ENCODE results near the gene SCAF1. TPM values are rescaled to one million over a fixed set of nuclear protein-coding genes. Genes with fewer than 3 reads are reported as not detected.

Gene SCAF1
- total and polyA plus RNA-seq, 7 donors, result 23.0 to 72.9 (median 45.5) TPM

DNA sequence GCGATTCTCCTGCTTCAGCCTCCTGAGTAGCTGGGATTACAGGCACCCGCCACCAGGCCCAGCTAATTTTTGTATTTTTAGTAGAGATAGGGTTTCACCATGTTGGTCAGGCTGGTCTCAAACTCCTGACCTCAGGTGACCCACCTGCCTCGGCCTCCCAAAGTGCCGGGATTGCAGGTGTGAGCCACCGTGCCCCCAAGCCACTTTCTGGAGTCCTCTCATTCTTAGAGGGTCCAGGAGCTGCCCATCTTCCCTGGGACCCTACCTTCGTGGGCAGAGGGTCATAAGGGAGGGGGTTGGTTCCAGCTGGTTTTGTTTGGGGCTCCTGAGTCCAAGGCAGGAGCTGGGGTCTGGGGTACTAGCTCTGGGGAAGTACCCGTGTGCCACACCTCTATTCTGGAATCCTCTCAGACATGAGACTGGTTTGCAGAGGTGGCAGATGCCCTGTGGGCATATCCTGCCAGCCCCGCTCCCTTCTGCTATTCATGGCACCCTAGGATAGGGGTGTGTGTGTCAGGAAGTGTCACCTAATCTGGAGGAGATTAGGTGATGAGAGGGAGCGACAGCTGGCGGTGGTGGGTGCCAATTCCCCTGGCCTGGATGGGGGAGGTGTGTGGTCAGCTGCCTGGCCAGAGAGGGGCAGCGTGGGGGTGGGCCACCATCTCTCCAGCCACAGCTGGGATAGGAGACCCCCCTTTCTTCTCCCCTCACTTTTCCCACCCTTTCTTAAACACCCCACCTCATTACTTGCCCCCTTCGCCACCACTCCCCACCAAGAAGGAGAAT is 37.2 kb downstream of the SCAF1 start:
- WGBS, 3 donors, result 21 to 34% (median 25%) methylated on average over 10 to 12 of the region's 12 CpGs
- intact Hi-C loops (cut with DNase I), result loop anchor here (5.0 to 10.0 kb wide), 3 partner anchors 104 to 138 kb away; partner anchors contain the start of gene MED25 (in 1 of the 2)
- DNase-seq, result peak; percentile 71 to 92
- Histone ChIP-seq H3K4me1 (peaks cover 36% of the 10 kb centered on the region), H3K36me3 (ENCODE audit: insufficient read depth in 1 of 2, low read depth in 1 of 2) (peaks cover 5 to 39% of the 10 kb centered on the region in 2 donors), H3K4me3 (peak overlapping the region; percentile 95), H3K27ac (peak overlapping the region; percentile 99), H3K27me3 (ENCODE audit: insufficient read depth in 3 of 3, low read length in 2 of 3) (no peaks in the 10 kb centered on the region), H3K9me3 (no peaks in the 10 kb centered on the region)
- TF ChIP-seq, protein P1, sequence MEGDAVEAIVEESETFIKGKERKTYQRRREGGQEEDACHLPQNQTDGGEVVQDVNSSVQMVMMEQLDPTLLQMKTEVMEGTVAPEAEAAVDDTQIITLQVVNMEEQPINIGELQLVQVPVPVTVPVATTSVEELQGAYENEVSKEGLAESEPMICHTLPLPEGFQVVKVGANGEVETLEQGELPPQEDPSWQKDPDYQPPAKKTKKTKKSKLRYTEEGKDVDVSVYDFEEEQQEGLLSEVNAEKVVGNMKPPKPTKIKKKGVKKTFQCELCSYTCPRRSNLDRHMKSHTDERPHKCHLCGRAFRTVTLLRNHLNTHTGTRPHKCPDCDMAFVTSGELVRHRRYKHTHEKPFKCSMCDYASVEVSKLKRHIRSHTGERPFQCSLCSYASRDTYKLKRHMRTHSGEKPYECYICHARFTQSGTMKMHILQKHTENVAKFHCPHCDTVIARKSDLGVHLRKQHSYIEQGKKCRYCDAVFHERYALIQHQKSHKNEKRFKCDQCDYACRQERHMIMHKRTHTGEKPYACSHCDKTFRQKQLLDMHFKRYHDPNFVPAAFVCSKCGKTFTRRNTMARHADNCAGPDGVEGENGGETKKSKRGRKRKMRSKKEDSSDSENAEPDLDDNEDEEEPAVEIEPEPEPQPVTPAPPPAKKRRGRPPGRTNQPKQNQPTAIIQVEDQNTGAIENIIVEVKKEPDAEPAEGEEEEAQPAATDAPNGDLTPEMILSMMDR (IDR thresholded peaks at IDR 0.05), result no peak
- ATAC-seq, result peak; percentile 51 to 56 (median 54)

DNA sequence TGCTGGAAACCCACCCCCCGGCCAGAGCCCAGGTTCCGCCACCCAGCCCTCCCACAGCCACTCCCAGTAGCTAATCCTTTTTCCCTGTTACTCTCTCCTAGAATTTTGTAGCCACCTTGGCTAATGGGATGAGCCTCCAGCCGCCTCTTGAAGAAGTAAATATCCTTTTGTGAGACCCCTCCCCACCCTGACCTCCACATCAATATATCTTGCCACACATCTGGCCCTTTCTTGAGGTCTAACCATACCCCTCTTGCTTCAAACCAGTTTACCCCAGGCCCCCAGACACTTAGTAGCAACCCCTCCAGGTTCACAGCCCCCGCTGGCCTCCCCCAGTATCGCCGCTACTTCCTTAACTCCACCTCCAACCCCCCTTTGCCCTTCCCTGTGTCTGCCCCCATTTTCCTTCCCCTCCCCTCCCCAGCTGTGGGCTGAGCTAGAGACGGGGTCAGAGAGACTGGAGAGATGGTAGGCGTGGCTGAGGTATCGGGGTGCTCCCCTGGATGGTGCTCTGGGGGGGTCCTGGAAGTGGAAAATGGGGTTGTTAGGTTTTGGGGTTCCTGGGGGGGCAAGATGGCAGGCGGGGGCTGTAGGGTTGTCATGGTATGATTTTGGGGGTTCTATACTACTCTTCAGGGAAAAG is 37.9 kb downstream of the SCAF1 start:
- no peaks in the 10 kb centered on the region for H3K9me3 ChIP-seq
- TF ChIP-seq, protein P1 (IDR thresholded peaks at IDR 0.05), result no peak
- peak overlapping the region; percentile 99 for H3K27ac ChIP-seq
- no peaks in the 10 kb centered on the region for H3K27me3 ChIP-seq (ENCODE audit: insufficient read depth in 3 of 3, low read length in 2 of 3)
- 27 to 33% (median 29%) methylated on average over 10 of the region's 10 CpGs for WGBS, 3 donors
- H3K4me3 ChIP-seq, result peak overlapping the region; percentile 95
- no peak for DNase-seq
- peak in 2 of 4 donors; percentile 1 for ATAC-seq
- peaks cover 36% of the 10 kb centered on the region for H3K4me1 ChIP-seq
- peaks cover 5 to 46% of the 10 kb centered on the region in 2 donors for H3K36me3 ChIP-seq (ENCODE audit: insufficient read depth in 1 of 2, low read depth in 1 of 2)
- intact Hi-C loops (cut with DNase I), result loop anchor here (5.0 to 10.0 kb wide), 5 partner anchors 82 to 137 kb away; partner anchors contain the start of genes MED25 (in 1 of the 2) and TSKS (in 1 of the 2)

DNA sequence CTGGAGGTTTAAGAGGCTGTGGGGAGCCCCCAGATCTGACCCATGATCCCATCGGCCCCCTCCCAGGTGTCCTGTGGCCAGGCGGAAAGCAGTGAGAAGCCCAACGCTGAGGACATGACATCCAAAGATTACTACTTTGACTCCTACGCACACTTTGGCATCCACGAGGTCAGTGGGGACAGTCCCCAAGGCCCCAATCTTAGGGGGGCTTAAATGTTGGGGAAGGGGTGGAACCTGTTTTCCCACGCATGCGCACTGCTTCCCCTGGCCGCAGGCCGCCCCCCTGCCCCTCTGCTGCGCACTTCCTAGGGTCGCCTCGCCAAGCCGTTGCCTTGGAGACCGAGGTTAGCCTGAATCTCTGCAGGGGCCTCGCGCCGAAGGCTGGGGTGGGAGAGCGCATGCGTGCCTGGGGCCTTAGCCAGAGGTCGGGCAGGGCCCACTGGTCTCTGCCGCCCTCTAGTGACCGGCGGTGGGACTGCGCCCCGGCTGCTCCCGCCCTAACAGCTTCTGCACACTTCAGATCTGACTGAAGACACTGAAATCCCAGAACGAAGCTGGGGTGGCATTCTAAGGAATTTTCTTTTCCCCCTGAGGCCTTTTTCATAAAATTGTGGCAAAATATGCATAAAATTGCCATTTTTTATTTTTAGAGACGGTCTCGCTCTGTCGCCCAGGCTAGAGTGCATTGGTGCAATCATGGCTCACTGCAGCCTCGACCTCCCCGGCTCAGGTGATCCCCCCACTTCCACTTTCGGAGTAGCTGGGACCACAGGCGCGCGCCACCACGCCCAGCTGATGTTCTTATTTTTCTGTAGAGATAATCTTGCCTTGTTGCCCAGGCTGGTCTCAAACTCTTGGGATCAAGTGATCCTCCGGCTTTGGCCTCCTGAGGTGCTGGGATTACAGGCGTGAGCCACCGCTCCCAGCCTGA is 38.7 kb downstream of the SCAF1 start:
- Histone ChIP-seq H3K4me1 (peaks cover 36% of the 10 kb centered on the region), H3K9me3 (no peaks in the 10 kb centered on the region), H3K36me3 (ENCODE audit: insufficient read depth in 1 of 2, low read depth in 1 of 2) (peaks cover 5 to 54% of the 10 kb centered on the region in 2 donors), H3K27me3 (ENCODE audit: insufficient read depth in 3 of 3, low read length in 2 of 3) (no peaks in the 10 kb centered on the region), H3K4me3 (peak overlapping the region; percentile 95), H3K27ac (peak overlapping the region; percentile 99)
- TF ChIP-seq, protein P1 (IDR thresholded peaks at IDR 0.05), result peak; percentile 99
- DNase-seq, result peak; percentile 90 to 97
- 30 to 33% (median 31%) methylated on average over 40 of the region's 40 CpGs for WGBS, 3 donors
- peak; percentile 18 to 39 (median 35) for ATAC-seq
- intact Hi-C loops (cut with DNase I), result loop anchor here in 1 of 2 donors (5.0 to 10.0 kb wide), 2 partner anchors 82 to 124 kb away; partner anchors contain the start of gene TSKS

DNA sequence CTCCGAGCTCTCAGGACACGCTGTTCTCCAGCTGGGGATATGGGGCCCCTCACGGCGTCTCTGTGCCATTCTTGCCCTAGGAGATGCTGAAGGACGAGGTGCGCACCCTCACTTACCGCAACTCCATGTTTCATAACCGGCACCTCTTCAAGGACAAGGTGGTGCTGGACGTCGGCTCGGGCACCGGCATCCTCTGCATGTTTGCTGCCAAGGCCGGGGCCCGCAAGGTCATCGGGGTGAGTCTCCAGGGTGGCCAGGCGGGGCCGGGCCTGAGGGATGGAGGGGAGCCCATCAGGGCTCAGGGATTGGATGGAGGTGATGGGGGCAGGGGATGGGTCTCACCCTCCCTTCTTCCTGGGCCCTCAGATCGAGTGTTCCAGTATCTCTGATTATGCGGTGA is 39.8 kb downstream of the SCAF1 start:
- DNase-seq, result no peak
- Histone ChIP-seq H3K27me3 (ENCODE audit: insufficient read depth in 3 of 3, low read length in 2 of 3) (no peaks in the 10 kb centered on the region), H3K4me1 (peaks cover 31% of the 10 kb centered on the region), H3K27ac (peak overlapping the region; percentile 36), H3K36me3 (ENCODE audit: insufficient read depth in 1 of 2, low read depth in 1 of 2) (peaks cover 5 to 65% of the 10 kb centered on the region in 2 donors), H3K9me3 (no peaks in the 10 kb centered on the region), H3K4me3 (no peak overlapping the region)
- intact Hi-C loops (cut with DNase I), result loop anchor here in 1 of 2 donors (5.0 to 10.0 kb wide), 2 partner anchors 80 to 123 kb away; partner anchors contain the start of gene TSKS
- ATAC-seq, result no peak
- TF ChIP-seq, protein P1 (IDR thresholded peaks at IDR 0.05), result no peak
- 78 to 81% (median 80%) methylated on average over 19 of the region's 19 CpGs for WGBS, 3 donors

Measured in psoas muscle (tissue), 8 donors.